Activated CD8-positive, alpha-beta T cell treated with anti-CD3 and anti-CD28 coated beads, Interleukin-2, amount 10 ng/mL, durations not matched to agents 7 days and 5 days (primary cell): Measurements from ENCODE around the gene GNL2. TPM values are rescaled to one million over a fixed set of nuclear protein-coding genes. Genes with fewer than 3 reads are reported as not detected.

Experiments
- ATAC-seq: fragments of 150-1000 bp; cut with Tn5 transposase; one replicate; pipeline ENCODE4 v1.10.0; 2021; ENCODE audit warnings: moderate library complexity
- CTCF ChIA-PET: fragments of 350-600 bp; sonication (Branson Sonifier 250); formaldehyde crosslinking; loops from one replicate; lab custom pipeline; 2021; ENCODE audit warnings: antibody characterized with exemption; lab: Charles Lee
- POLR2A ChIA-PET: fragments of 350-600 bp; sonication (Branson Sonifier 250); formaldehyde crosslinking; loops from one replicate; lab custom pipeline; 2021; ENCODE audit warnings: antibody characterized with exemption; lab: Charles Lee
- DNase-seq: peaks from one replicate; pipeline ENCODE4 v3.0.0-alpha.2; 2020
- H3K27ac Mint-ChIP-seq: one replicate; pipeline ENCODE4 v1.8.0; 2021; ENCODE audit warnings: mild to moderate bottlenecking, mixed read lengths
- H3K27me3 Mint-ChIP-seq: one replicate; pipeline ENCODE4 v1.8.0; 2021; ENCODE audit warnings: low read depth, mixed read lengths
- H3K36me3 Mint-ChIP-seq: one replicate; pipeline ENCODE4 v1.8.0; 2021; ENCODE audit warnings: low read depth, mixed read lengths
- H3K4me1 Mint-ChIP-seq: one replicate; pipeline ENCODE4 v1.8.0; 2021; ENCODE audit warnings: low read depth, mixed read lengths
- H3K4me3 Mint-ChIP-seq: one replicate; pipeline ENCODE4 v1.8.0; 2021; ENCODE audit warnings: mild to moderate bottlenecking, mixed read lengths
- H3K9me3 Mint-ChIP-seq: one replicate; pipeline ENCODE4 v1.8.0; 2022; ENCODE audit warnings: mixed read lengths; ENCODE audit not compliant: insufficient read depth
- total RNA-seq, 2 experiments: library from RNA; stranded (reverse); gene quantifications; one replicate each; pipeline ENCODE4 v1.2.3, GENCODE V29; 2021

GNL2 gene
- 10 to 100 TPM; 50.8 to 54.4 TPM for total RNA-seq

DNA sequence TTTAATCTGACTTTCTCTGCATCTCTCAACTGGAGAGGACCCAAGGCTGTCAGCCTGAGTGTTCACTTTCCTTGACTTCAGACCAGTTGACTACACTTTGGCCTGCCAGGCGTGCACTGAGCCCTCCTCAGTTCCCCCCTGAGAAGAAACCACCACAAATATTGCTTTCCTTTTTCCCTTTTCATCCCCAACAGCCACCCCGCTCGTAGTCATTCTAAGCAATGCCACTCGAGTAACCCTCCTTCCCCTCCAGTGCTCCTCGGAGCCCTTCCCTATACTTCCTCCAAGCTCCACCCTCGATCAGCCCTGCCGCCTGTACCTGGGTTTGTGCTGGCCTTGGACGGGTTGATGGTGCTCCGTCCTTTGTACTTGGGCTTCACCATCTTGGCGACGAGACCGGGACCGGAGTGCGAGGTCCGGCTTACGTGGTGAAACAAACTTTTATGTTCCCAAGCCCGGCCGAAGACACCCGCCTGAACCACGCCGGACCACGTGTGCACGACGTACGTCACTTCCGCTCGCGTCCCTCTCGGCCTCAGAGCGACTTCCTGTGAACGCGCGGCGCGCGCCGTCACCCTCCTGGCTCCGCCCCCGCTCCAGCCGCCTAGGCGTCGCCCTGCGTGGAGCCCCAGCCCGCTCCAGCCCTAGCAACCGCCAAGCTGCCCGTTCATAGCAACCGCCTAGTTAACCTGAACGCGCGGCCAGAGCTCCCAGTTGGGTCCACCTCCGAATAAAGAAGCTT lies at the start of gene GNL2:
Gene GNL2, minus strand, starts transcription at position 498 of the 742 bp plus-strand sequence. Its CDS starts 115 bp downstream, at position 383.
- Mint-ChIP-seq H3K27me3 (peaks cover 6% of the 10 kb centered on the region), H3K9me3 (no peaks in the 10 kb centered on the region), H3K4me1 (peaks cover 38% of the 10 kb centered on the region), H3K27ac (peak within 1 kb of the TSS; percentile 99), H3K4me3 (peak within 1 kb of the TSS; percentile 100), H3K36me3 (peaks cover 33% of the 10 kb centered on the region)
- ChIA-PET CTCF (interaction anchor here (0.6 to 1.7 kb wide), 4 partner anchors 8 to 141 kb away, joined by 3 to 9 read pairs (median 6); partner anchors contain the start of gene MEAF6), POLR2A (interaction anchor here (0.6 to 1.8 kb wide), 6 partner anchors 24 to 118 kb away, joined by 3 to 7 read pairs (median 4); partner anchors contain the start of genes CDCA8 and DNALI1)
- DNase-seq, result peak; percentile 98
- peak; percentile 96 for ATAC-seq

DNA sequence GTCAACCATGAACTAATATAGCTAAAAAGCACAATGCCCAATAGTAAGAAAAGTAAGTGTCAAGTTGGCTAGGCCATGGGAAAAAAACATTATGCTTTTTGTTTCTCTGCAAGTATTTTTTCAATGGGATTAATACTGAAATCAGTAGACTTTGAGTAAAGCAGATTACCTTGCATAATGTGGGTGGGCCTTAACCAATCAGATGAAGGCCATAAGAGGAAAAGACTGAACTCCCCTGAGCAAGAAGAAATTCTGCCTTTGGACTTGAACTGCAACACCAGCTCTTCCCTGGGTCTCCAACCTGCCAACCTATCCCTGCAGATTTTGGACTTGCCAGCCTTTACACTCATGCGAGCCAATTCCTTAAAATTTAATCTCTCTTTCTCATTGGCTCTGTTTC lies 45.3 kb upstream of the GNL2 start:
- Mint-ChIP-seq H3K27me3 (peaks cover 17% of the 10 kb centered on the region), H3K9me3 (no peaks in the 10 kb centered on the region), H3K4me1 (no peaks in the 10 kb centered on the region), H3K27ac (no peak overlapping the region), H3K4me3 (no peak overlapping the region), H3K36me3 (no peaks in the 10 kb centered on the region)
- ChIA-PET CTCF (no interaction called here), POLR2A (no interaction called here)
- DNase-seq, result no peak
- no peak for ATAC-seq

- CTCF ChIA-PET, result no interaction called here
Observed at GRCh38 chr1:37636435-37636834, 40.7 kb upstream of the GNL2 start.

GRCh38 chr1:37634992-37635902 lies 39.5 kb upstream of the GNL2 start:
- POLR2A ChIA-PET, result interaction anchor here (0.5 kb wide), 1 partner anchor 14 kb away, joined by 3 read pairs; no protein-coding TSS in a partner anchor
- CTCF ChIA-PET, result no interaction called here
- Mint-ChIP-seq H3K9me3 (no peaks in the 10 kb centered on the region), H3K27me3 (peaks cover 62% of the 10 kb centered on the region), H3K4me3 (no peak overlapping the region), H3K4me1 (no peaks in the 10 kb centered on the region), H3K36me3 (no peaks in the 10 kb centered on the region), H3K27ac (no peak overlapping the region)
- DNase-seq (no peak), ATAC-seq (no peak)

More at GRCh38 chr1:37636435-37636834, 40.7 kb upstream of the GNL2 start:
- DNase-seq, result no peak
- peaks cover 52% of the 10 kb centered on the region for H3K27me3 Mint-ChIP-seq
- ATAC-seq, result no peak
- no peaks in the 10 kb centered on the region for H3K9me3 Mint-ChIP-seq
- H3K4me3 Mint-ChIP-seq, result no peak overlapping the region
- POLR2A ChIA-PET, result interaction anchor here (0.6 kb wide), 1 partner anchor 46 kb away, joined by 3 read pairs; no protein-coding TSS in a partner anchor
- no peak overlapping the region for H3K27ac Mint-ChIP-seq
- H3K4me1 Mint-ChIP-seq, result no peaks in the 10 kb centered on the region
- H3K36me3 Mint-ChIP-seq, result no peaks in the 10 kb centered on the region

DNA sequence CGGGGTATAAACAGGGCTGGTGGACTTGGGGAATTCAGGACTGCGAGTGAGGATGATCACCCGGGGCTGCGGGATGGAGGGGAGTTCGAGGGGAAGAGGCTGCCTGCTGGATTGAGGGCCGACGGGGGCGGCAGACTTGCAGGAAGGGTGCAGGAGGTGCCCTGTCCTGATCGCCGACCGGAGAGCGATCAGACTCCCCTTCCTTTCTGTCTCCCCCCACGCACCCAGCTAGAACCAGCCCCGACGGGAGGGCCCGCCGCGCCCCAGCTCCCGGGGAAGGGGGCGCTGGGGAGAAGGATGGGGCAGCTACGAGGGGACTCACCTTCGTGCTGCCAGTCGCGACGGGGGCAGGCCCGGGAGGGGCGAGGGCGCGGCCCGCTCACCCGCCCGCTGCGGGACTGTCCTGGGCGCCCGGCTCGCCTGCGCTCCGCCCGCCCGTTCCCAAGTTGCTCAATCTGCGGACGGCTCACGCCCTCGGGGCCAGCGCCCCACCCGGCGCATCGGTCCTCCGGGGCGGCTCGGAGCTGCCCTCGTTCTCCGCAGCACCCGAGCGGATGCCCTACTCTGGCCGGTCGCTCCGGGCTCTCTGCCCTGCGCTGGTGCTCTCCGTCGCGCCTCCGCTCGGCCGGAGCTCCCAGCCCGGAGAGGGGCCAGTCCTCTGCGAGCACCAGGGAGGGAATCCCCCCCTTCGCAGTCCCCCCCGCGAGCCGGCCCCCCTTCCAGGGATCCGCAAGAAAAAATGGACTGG lies 38.7 kb upstream of the GNL2 start, which contains the start of gene RSPO1:
Gene RSPO1, minus strand, starts transcription at position 649 of the 748 bp plus-strand sequence. CDS start 5,231 bp downstream, outside the sequence.
- Mint-ChIP-seq H3K27me3 (peaks cover 70% of the 10 kb centered on the region), H3K36me3 (no peaks in the 10 kb centered on the region), H3K9me3 (no peaks in the 10 kb centered on the region), H3K4me1 (no peaks in the 10 kb centered on the region), H3K4me3 (no peak within 1 kb of the TSS), H3K27ac (no peak within 1 kb of the TSS)
- CTCF ChIA-PET, result no interaction called here
- POLR2A ChIA-PET, result interaction anchor here (0.5 kb wide), 1 partner anchor 13 kb away, joined by 3 read pairs; no protein-coding TSS in a partner anchor
- no peak for DNase-seq
- ATAC-seq, result peak; percentile 31

GRCh38 chr1:37633938-37634243 lies 38.2 kb upstream of the GNL2 start:
- POLR2A ChIA-PET, result no interaction called here
- ATAC-seq (no peak), DNase-seq (no peak)
- H3K36me3 Mint-ChIP-seq, result no peaks in the 10 kb centered on the region
- H3K27me3 Mint-ChIP-seq, result peaks cover 75% of the 10 kb centered on the region
- H3K4me3 Mint-ChIP-seq, result no peak overlapping the region
- CTCF ChIA-PET, result no interaction called here
- no peak overlapping the region for H3K27ac Mint-ChIP-seq
- H3K9me3 Mint-ChIP-seq, result no peaks in the 10 kb centered on the region
- H3K4me1 Mint-ChIP-seq, result no peaks in the 10 kb centered on the region

DNA sequence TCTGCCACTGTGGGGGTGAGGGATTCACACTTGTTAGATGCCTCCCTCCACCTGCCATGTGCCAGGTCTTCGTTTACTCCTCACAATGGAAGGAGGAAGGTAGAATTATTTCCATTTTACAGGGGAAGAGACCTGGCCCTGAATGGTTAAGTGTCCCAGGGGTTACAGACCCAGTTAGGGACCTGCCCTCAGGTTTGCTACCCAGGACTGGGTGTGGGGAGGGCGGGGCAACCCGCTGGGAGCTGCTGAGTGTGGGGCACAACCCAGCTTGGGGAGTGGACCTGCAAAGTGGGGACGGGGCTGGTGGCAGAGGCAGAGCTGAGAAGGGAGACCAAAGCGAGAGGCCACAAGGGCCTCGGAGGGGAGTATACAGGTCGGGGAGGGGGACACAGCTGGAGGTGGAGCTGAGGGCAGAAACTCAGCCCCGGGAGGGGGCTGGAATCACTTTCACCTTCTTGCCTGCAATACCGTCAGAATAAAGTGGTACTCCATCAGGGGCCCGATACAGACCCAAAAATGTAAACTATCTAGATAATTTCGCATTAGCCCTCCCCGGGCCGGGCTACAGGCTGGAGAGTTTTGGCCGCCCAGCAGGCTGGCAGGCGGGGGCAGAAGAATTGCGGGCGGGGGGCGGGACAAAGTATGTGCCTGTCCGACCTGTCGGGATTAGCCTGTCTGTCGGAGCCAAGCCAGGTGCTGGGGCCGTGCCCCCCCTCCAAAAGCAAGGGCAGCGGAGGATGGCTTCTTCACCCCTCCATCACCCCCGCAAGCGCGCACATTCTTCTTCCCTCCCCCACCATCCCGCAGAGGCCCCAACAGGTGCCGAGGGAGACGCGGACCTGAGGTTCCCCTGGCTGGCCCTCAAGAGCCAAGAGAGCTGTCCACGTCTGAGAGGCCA lies 37.6 kb upstream of the GNL2 start:
- Mint-ChIP-seq H3K4me1 (no peaks in the 10 kb centered on the region), H3K27me3 (peaks cover 77% of the 10 kb centered on the region), H3K4me3 (no peak overlapping the region), H3K36me3 (no peaks in the 10 kb centered on the region), H3K27ac (no peak overlapping the region), H3K9me3 (no peaks in the 10 kb centered on the region)
- POLR2A ChIA-PET, result no interaction called here
- CTCF ChIA-PET, result interaction anchor here (1.7 kb wide), 1 partner anchor 146 kb away, joined by 4 read pairs; no protein-coding TSS in a partner anchor
- ATAC-seq, result no peak
- no peak for DNase-seq

DNA sequence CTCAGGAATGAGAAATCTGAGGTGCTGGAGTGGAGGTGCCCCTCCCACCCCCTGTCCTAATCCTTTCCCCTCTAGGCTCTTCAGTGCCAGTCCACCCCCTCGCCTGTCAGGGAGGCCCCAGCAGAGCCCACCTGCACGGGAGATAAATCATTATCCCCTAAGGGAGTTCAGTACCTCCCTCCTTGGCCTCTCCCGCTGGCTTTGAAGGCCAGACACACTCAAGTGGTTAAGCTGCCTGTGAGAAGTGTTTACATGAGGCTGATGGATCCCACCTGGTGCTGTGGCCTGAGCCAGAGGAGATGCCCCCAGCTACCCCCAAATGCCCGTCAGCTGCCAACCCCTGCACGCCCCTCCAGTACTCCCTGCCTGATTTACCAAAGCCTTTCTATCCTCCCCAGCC lies 35.3 kb upstream of the GNL2 start:
- no peak for DNase-seq
- ChIA-PET POLR2A (interaction anchor here (0.6 kb wide), 1 partner anchor 71 kb away, joined by 3 read pairs; no protein-coding TSS in a partner anchor), CTCF (no interaction called here)
- no peak for ATAC-seq
- Mint-ChIP-seq H3K27me3 (peaks cover 79% of the 10 kb centered on the region), H3K4me3 (no peak overlapping the region), H3K36me3 (no peaks in the 10 kb centered on the region), H3K4me1 (no peaks in the 10 kb centered on the region), H3K27ac (no peak overlapping the region), H3K9me3 (no peaks in the 10 kb centered on the region)

DNA sequence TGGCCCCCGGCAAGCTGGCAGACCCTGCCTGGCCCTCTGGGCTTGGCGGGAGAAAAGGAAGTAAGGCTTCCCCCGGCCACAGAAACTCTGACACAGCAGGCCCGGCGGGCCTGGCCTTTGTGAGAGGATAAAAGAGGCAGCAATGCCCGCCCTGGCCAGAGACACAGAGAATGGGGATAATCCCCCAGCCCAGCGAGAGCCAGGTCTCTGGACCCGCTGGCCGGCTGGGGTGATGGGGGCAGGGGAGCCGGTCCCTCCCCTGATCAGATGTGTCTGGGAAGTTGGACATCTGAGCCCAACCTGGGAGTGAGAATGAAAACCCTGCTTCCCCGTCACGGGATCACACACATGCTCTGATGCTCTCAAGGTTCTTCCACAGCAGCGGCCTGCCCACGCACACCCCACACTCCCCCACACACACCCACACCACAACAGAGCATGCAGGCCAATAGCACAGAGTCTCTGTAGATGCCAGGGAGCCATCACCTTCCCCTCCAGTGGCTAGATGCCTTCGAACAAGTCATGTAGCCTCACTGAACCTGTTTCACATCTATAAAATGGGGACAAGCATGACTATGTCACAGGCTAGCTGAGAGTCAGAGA lies 34.8 kb upstream of the GNL2 start:
- DNase-seq, result no peak
- CTCF ChIA-PET, result no interaction called here
- Mint-ChIP-seq H3K9me3 (no peaks in the 10 kb centered on the region), H3K4me3 (no peak overlapping the region), H3K36me3 (no peaks in the 10 kb centered on the region), H3K27ac (no peak overlapping the region), H3K27me3 (peaks cover 74% of the 10 kb centered on the region), H3K4me1 (no peaks in the 10 kb centered on the region)
- POLR2A ChIA-PET, result interaction anchor here (0.6 kb wide), 1 partner anchor 71 kb away, joined by 3 read pairs; no protein-coding TSS in a partner anchor
- ATAC-seq, result no peak

DNA sequence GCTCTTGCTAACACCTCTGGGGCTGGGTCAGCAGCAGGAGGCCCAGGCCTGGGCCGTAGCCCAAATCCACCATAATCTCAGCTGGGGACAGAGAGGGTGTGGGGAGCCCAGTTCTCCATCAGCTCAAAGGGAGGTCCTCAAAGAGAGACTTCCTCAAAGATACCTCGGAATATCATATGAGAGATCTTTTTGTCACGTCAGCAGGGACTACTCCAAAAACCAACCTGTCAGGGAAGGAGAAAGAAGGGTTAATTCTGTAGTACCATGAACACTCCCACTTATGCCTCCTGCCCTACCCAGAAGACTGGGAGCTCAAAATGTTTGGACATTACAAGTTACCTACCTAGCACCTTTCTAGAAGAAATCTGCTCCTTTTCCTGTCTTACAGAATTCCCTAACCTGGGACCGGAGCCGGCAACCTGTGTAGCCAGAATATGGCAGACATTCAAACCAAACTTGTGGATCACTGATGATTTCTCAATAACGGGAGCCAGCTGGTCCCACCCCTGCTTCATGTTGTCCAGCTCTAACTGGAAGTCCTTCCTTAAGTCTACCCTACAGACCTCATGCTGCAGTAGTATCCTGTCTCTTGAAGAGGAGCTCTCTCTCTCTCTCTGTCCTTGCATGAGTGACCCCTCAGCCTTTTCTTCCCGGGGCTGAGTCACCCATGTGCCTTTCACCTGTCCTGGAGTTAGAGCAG lies 34.1 kb upstream of the GNL2 start:
- no peak overlapping the region for H3K4me3 Mint-ChIP-seq
- H3K4me1 Mint-ChIP-seq, result no peaks in the 10 kb centered on the region
- no peak overlapping the region for H3K27ac Mint-ChIP-seq
- ChIA-PET POLR2A (no interaction called here), CTCF (interaction anchor here (1.5 kb wide), 1 partner anchor 52 kb away, joined by 4 read pairs; no protein-coding TSS in a partner anchor)
- peaks cover 73% of the 10 kb centered on the region for H3K27me3 Mint-ChIP-seq
- H3K9me3 Mint-ChIP-seq, result no peaks in the 10 kb centered on the region
- ATAC-seq (no peak), DNase-seq (no peak)
- no peaks in the 10 kb centered on the region for H3K36me3 Mint-ChIP-seq
